Measurements from ENCODE around the gene CTRL. TPM values are rescaled to one million over a fixed set of nuclear protein-coding genes. Genes with fewer than 3 reads are reported as not detected.

The CTRL gene
- total RNA-seq, 2 donors from 2014 or later = 0.64 to 2.2 TPM

DNA sequence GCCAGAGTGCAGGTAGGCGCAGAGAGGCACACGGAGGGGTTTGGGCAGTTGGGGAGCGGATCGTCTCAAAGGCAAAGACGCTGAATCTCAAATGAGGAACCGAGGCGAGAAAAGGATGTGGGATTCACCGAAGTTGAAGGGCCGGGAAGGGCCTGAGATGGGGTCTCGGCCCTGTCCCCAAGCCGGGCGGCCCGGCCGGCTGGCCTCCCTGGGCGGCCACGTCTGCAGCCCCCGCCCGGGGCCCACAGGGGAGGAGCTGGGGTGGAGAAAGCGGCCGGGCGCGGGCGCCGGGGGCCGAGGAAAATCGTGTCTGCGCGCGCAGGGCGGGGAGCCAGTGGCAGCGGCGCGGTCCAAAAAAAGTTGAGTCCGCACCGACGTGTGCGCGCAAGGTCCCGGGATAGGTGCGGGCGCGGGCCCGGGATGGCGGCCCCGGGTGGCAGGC lies 36.3 kb upstream of the CTRL start:
- H3K4me1 ChIP-seq = peaks cover 6% of the 10 kb centered on the region
- H3K27me3 ChIP-seq = no peaks in the 10 kb centered on the region
- DNase-seq = no peak
- no peaks in the 10 kb centered on the region for H3K36me3 ChIP-seq
- peak overlapping the region; percentile 85 to 89 for H3K9ac ChIP-seq (ENCODE audit: low read depth in 2 of 2, low read length in 2 of 2)
- H3K27ac ChIP-seq = peak overlapping the region; percentile 91
- TF ChIP-seq, protein P1, sequence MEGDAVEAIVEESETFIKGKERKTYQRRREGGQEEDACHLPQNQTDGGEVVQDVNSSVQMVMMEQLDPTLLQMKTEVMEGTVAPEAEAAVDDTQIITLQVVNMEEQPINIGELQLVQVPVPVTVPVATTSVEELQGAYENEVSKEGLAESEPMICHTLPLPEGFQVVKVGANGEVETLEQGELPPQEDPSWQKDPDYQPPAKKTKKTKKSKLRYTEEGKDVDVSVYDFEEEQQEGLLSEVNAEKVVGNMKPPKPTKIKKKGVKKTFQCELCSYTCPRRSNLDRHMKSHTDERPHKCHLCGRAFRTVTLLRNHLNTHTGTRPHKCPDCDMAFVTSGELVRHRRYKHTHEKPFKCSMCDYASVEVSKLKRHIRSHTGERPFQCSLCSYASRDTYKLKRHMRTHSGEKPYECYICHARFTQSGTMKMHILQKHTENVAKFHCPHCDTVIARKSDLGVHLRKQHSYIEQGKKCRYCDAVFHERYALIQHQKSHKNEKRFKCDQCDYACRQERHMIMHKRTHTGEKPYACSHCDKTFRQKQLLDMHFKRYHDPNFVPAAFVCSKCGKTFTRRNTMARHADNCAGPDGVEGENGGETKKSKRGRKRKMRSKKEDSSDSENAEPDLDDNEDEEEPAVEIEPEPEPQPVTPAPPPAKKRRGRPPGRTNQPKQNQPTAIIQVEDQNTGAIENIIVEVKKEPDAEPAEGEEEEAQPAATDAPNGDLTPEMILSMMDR (IDR thresholded peaks at IDR 0.05) = no peak
- intact Hi-C loops (cut with DNase I) = no loop called here
- no peaks in the 10 kb centered on the region for H3K9me3 ChIP-seq
- peak overlapping the region; percentile 83 for H3K4me3 ChIP-seq

DNA sequence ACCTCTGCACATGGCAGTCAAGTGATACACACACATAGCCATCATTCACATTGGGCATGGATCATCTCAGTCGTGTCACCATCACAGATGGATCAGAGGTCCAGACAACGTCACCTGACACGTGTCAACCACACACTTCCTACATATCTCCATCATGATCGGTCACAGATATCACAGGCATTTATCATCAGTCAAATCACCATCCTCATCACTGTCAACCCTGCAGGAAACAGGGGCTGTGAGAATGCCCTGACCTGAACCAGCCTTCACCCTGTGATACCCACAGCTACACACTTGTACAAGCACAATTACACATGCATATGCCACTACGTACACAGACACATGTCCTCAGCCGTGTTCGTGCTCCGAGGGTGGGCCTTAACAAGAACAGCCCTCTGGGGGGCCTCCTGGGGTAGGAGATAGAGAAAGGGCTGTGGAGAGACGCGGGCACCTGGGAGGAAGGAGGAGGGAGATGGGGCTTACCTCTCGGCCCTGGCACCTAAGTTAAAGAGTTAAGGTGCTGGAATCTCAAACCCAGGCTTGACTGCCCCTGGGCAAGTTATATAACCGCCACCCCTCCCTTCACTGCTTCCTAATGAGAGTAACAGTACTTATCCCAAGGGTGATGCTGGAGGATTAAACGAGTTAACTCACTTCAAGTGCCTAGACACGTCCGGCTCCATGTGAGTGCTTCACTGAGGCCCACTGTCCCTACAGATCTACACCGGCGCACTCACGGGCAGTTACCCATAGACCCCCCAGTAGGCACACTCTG lies 35.7 kb upstream of the CTRL start:
- no peak for DNase-seq
- peaks cover 6% of the 10 kb centered on the region for H3K4me1 ChIP-seq
- TF ChIP-seq, protein P1 (IDR thresholded peaks at IDR 0.05) = no peak

DNA sequence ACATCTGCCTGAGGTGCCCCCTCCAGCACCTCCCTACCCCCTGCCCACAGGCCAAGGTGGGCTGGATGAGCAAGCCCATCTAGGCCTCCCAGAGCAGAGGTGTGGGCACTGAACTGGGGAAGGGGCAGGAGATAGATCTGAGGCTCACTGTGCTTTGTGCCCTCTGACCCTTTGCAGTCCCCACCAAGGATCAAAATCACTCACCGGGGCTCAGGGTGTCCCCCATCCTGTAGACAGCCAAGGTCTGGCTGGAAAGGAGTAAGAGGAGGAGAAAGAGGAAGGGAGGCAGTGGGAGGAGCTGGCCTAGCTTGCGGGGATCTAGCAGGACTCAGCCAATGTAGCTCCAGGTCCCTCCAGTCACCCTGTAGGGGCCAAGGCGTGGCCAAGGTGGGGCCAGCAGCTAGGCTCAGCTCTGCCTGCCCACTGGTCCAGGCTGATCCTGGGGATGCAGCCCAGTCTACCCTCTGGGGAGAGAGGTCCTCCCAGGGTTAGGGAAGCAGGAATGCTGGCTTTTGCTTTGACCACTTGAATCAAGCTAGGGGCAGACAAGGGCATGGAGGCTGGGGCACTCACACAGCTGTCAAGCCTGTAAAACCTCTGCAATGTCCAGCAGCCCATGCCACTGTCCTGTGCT lies 35.0 kb upstream of the CTRL start:
- H3K9me3 ChIP-seq = no peaks in the 10 kb centered on the region
- peak overlapping the region; percentile 83 for H3K4me3 ChIP-seq
- H3K36me3 ChIP-seq = no peaks in the 10 kb centered on the region
- DNase-seq = no peak
- H3K27me3 ChIP-seq = no peaks in the 10 kb centered on the region
- H3K4me1 ChIP-seq = peaks cover 6% of the 10 kb centered on the region
- intact Hi-C loops (cut with DNase I) = no loop called here
- peak overlapping the region; percentile 5 to 85 for H3K9ac ChIP-seq (ENCODE audit: low read depth in 2 of 2, low read length in 2 of 2)
- no peak overlapping the region for H3K27ac ChIP-seq
- TF ChIP-seq, protein P1 (IDR thresholded peaks at IDR 0.05) = no peak

More for the DNA sequence above, 35.7 kb upstream of the CTRL start:
- intact Hi-C loops (cut with DNase I) = no loop called here
- no peaks in the 10 kb centered on the region for H3K9me3 ChIP-seq
- no peaks in the 10 kb centered on the region for H3K36me3 ChIP-seq
- H3K27ac ChIP-seq = peak overlapping the region; percentile 91
- H3K27me3 ChIP-seq = no peaks in the 10 kb centered on the region
- peak overlapping the region; percentile 83 for H3K4me3 ChIP-seq
- peak overlapping the region; percentile 85 to 89 for H3K9ac ChIP-seq (ENCODE audit: low read depth in 2 of 2, low read length in 2 of 2)

DNA sequence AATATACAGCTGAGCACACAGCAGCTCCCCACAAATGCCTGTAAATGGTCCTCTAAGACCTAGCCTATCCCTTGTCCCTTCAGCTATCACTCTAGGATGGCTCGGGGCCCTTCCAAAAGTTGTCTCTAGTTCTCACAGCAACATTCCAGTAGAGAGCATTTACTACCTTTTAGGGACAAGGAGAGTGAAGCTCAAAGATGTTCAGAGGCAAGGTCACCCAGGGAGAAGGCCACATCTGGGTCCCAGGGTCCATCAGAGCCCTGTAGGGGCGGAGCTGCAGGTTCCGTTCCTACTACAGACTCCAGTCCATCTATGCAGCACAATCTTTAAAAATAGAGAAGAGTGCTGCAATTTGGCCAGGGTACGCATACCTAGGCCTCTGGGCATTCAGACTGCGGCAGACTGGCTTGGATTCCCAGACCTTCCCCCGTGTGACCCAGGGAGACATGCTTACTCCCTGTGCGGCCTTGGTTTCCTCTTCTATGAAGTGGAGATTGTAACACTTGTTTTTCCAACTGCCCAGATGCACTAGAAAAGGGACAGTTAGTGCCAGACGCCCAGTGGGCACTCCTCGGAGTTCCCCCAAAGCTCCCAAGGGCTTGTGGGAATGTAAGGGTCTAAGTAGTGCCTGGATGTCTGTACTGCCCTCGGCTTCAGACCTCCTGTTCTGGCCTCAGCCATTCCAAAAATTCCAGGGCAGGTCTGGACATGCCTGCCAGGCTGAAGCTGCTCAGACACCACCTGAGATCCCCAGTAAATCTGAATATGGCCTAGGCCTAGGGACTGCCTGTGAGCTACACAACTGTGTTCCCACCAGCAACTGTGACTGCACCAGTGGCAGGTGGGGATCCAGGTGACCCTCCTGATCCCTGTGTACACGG lies 34.2 kb upstream of the CTRL start:
- Histone ChIP-seq H3K9me3 (no peaks in the 10 kb centered on the region), H3K9ac (ENCODE audit: low read depth in 2 of 2, low read length in 2 of 2) (peak overlapping the region in 1 of 2 donors; percentile 85), H3K4me1 (peaks cover 6% of the 10 kb centered on the region), H3K4me3 (no peak overlapping the region), H3K36me3 (no peaks in the 10 kb centered on the region), H3K27ac (no peak overlapping the region), H3K27me3 (no peaks in the 10 kb centered on the region)
- intact Hi-C loops (cut with DNase I) = no loop called here
- no peak for DNase-seq
- TF ChIP-seq, protein P1 (IDR thresholded peaks at IDR 0.05) = no peak

DNA sequence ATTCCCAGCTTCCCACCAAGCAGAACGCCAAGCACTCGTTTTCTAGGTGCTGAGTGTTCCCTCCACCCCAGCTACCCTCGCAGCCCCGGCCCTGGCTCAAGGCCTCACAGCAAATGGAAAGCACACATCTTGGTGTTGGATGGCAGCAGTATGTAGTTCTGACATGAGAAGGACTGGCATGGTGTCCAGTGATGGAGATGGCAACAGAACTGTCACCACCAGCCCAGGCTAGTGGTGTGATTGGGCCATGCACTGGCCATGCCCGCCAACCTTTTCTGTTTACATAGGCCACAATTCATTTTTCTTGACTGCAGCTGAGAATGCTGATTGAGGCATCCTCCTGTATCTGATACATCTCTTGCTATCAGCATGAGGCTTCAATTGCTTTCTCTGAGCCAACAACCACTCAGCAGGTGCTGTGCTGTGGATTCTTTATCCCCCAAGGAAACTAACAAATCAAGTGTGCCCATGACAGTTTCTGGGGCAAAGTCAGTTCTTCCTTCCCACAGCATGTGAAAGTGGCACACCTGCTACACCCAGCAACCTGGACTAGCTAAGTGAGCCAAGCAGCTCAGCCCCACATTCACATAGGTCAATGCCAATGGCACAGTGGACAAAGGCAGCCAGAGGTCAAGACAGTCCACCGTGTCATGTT lies 32.9 kb upstream of the CTRL start:
- peak overlapping the region in 1 of 2 donors; percentile 36 for H3K9ac ChIP-seq (ENCODE audit: low read depth in 2 of 2, low read length in 2 of 2)
- H3K4me3 ChIP-seq = no peak overlapping the region
- H3K4me1 ChIP-seq = peaks cover 6% of the 10 kb centered on the region
- no peak for DNase-seq
- no peak overlapping the region for H3K27ac ChIP-seq
- no peaks in the 10 kb centered on the region for H3K9me3 ChIP-seq
- H3K27me3 ChIP-seq = no peaks in the 10 kb centered on the region
- no peaks in the 10 kb centered on the region for H3K36me3 ChIP-seq
- intact Hi-C loops (cut with DNase I) = no loop called here
- TF ChIP-seq, protein P1 (IDR thresholded peaks at IDR 0.05) = no peak

Measured in colonic mucosa (tissue), 4 donors.